ENCODE results near the gene DRG2.

DNA sequence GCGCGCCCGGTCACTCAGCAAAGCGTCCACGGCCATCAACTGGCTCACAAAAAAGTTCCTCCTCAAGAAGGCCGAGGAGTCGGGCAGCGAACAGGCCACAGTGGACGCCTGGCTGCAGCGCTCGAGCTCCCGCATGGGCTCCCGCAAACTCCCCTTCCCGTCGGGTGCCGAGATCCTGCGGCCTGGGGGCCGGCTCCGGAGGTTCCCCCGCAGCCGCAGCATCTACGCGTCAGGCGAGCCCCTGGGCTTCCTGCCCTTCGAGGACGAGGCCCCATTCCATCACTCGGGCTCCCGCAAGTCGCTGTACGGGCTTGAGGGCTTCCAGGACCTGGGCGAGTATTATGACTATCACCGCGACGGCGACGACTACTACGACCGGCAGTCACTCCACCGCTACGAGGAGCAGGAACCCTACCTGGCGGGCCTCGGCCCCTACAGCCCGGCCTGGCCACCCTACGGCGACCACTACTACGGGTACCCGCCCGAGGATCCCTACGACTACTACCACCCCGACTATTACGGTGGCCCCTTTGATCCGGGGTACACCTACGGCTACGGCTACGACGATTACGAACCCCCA lies 31.5 kb downstream of the DRG2 start:
- TF ChIP-seq POLR2AphosphoS5 (IDR thresholded peaks at IDR 0.05; ENCODE audit: borderline replicate concordance, low read depth, low read length) = no peak
- no peak for TF ChIP-seq EZH2 (IDR thresholded peaks at IDR 0.05)
- no peak for TF ChIP-seq FOXP2 (optimal IDR thresholded peaks at IDR 0.05; ENCODE audit: control extremely low read depth, extremely low read length, insufficient read depth)

Measured in SK-N-MC (cell line).